H1 (cell line): ENCODE measurements around the gene TADA2B. TPM values are rescaled to one million over a fixed set of nuclear protein-coding genes. Genes with fewer than 3 reads are reported as not detected.

Experiments used
- CTCF ChIA-PET: fragments of 300-600 bp; sonication (Branson Sonifier 250); formaldehyde crosslinking; loops from one replicate; lab custom pipeline; 2021; ENCODE audit not compliant: partially characterized antibody; lab: Charles Lee
- POLR2A ChIA-PET: fragments of 300-600 bp; sonication (Branson Sonifier 250); formaldehyde crosslinking; loops from one replicate; lab custom pipeline; 2021; ENCODE audit warnings: inconsistent platforms; ENCODE audit not compliant: partially characterized antibody; lab: Charles Lee
- DNase-seq, 2 experiments: peaks; one replicate each; pipeline versions ENCODE4 v3.0.0 to v3.0.0-alpha.2; 2010 to 2022; ENCODE audit warnings: low spot score in 2 of 2, low read depth in 1 of 2, mixed read lengths in 1 of 2
- FAIRE-seq: peaks from 2 replicates; lab custom pipeline; 2011; peaks lifted over from hg19 to GRCh38; lab: Jason Lieb, UNC
- H2AFZ ChIP-seq: 2 replicates; pipeline ENCODE4 v1.8.1; 2012; ENCODE audit warnings: low read length, inconsistent platforms
- H2AK5ac ChIP-seq: 2 replicates; pipeline ENCODE4 v1.6.1; 2013; ENCODE audit warnings: low read depth, low read length
- H2BK120ac ChIP-seq: replicated peaks from 2 replicates; pipeline ENCODE3; 2013; ENCODE audit warnings: low read depth, low read length, inconsistent platforms
- H2BK12ac ChIP-seq: 2 replicates; pipeline ENCODE4 v1.6.1; 2013; ENCODE audit warnings: low read depth, low read length
- H2BK15ac ChIP-seq: 2 replicates; pipeline ENCODE4 v1.6.1; 2013; ENCODE audit warnings: low read length
- H2BK20ac ChIP-seq: 2 replicates; pipeline ENCODE4 v1.6.1; 2013; ENCODE audit warnings: low read length
- H2BK5ac ChIP-seq: 2 replicates; pipeline ENCODE4 v1.6.1; 2013; ENCODE audit warnings: low read depth, low read length
- H3K14ac ChIP-seq: 2 replicates; pipeline ENCODE4 v1.6.1; 2013; ENCODE audit warnings: inconsistent platforms; ENCODE audit not compliant: insufficient read length
- H3K18ac ChIP-seq: 2 replicates; pipeline ENCODE4 v1.6.1; 2013; ENCODE audit warnings: low read length; ENCODE audit errors: extremely low read depth
- H3K23ac ChIP-seq: 2 replicates; pipeline ENCODE4 v1.6.1; 2013; ENCODE audit warnings: inconsistent platforms; ENCODE audit not compliant: insufficient read length
- H3K23me2 ChIP-seq: 2 replicates; pipeline ENCODE4 v1.6.1; 2013; ENCODE audit warnings: low read depth, low read length
- H3K27ac ChIP-seq: 2 replicates; pipeline ENCODE4 v1.6.1; 2011; ENCODE audit warnings: low read depth, low read length, inconsistent platforms
- H3K27me3 ChIP-seq, 4 experiments: replicated peaks in 1 of 4; 1 replicate in 1 of 4; 2 replicates in 3 of 4; pipeline versions ENCODE4 v1.6.1 to v1.8.1; 2011 to 2013; ENCODE audit warnings: low read length in 3 of 4, mild to moderate bottlenecking in 3 of 4, inconsistent platforms in 2 of 4, mixed read lengths in 2 of 4, moderate library complexity in 1 of 4; ENCODE audit not compliant: control insufficient read depth in 3 of 4, insufficient read depth in 3 of 4; ENCODE audit errors: extremely low read depth in 1 of 4
- H3K36me3 ChIP-seq, 4 experiments: 2 replicates each; pipeline versions ENCODE4 v1.6.1 to v1.8.1; 2011 to 2013; ENCODE audit warnings: mild to moderate bottlenecking in 4 of 4, low read length in 3 of 4, moderate library complexity in 2 of 4, control low read depth in 1 of 4, inconsistent platforms in 1 of 4; ENCODE audit not compliant: insufficient read depth in 4 of 4, control insufficient read depth in 2 of 4
- H3K4ac ChIP-seq: replicated peaks from 2 replicates; pipeline ENCODE3; 2013; ENCODE audit warnings: low read length, low read depth, mixed read lengths, inconsistent platforms; ENCODE audit not compliant: insufficient read length
- H3K4me1 ChIP-seq, 4 experiments: replicated peaks in 1 of 4; 1 replicate in 1 of 4; 2 replicates in 3 of 4; pipeline versions ENCODE4 v1.6.1 to v1.8.1; 2011 to 2013; ENCODE audit warnings: low read length in 3 of 4, inconsistent platforms in 2 of 4, mixed read lengths in 1 of 4; ENCODE audit not compliant: insufficient read depth in 4 of 4, control insufficient read depth in 3 of 4
- H3K4me2 ChIP-seq, 2 experiments: 2 replicates each; pipeline versions ENCODE4 v1.6.1 to v1.8.1; 2011 to 2013; ENCODE audit warnings: low read depth in 2 of 2, low read length in 2 of 2, control low read depth in 1 of 2, inconsistent platforms in 1 of 2, mild to moderate bottlenecking in 1 of 2; ENCODE audit not compliant: insufficient read depth in 1 of 2
- H3K4me3 ChIP-seq, 4 experiments: fragments of 200-600, 300-600 bp in 1 of 4; sonication (generic), shearing (Covaris generic), sonication (Bioruptor Twin) in 1 of 4; 2 replicates each; pipeline versions ENCODE4 v1.5.1 to v1.8.1; 2011 to 2016; ENCODE audit warnings: low read length in 4 of 4, low read depth in 3 of 4, control low read depth in 2 of 4, inconsistent platforms in 2 of 4, mild to moderate bottlenecking in 2 of 4, mixed read lengths in 1 of 4, moderate library complexity in 1 of 4; ENCODE audit not compliant: insufficient read depth in 2 of 4; ENCODE audit errors: extremely low read depth in 1 of 4
- H3K56ac ChIP-seq: replicated peaks from 2 replicates; pipeline ENCODE3; 2013; ENCODE audit warnings: low read depth, mild to moderate bottlenecking, mixed read lengths, low read length, inconsistent platforms; ENCODE audit not compliant: insufficient read length
- H3K79me1 ChIP-seq: 2 replicates; pipeline ENCODE4 v1.6.1; 2013; ENCODE audit warnings: low read depth, low read length, control low read depth
- H3K79me2 ChIP-seq, 2 experiments: 2 replicates each; pipeline versions ENCODE4 v1.6.1 to v1.8.1; 2012 to 2013; ENCODE audit warnings: low read length in 2 of 2, mild to moderate bottlenecking in 2 of 2, inconsistent platforms in 1 of 2; ENCODE audit not compliant: insufficient read depth in 2 of 2, control insufficient read depth in 1 of 2
- H3K9ac ChIP-seq, 4 experiments: replicated peaks in 1 of 4; 1 replicate in 1 of 4; 2 replicates in 3 of 4; pipeline versions ENCODE4 v1.6.1 to v1.8.1; 2011 to 2013; ENCODE audit warnings: low read depth in 3 of 4, low read length in 3 of 4, control low read depth in 2 of 4, mild to moderate bottlenecking in 2 of 4, moderate library complexity in 2 of 4, inconsistent platforms in 1 of 4; ENCODE audit errors: extremely low read depth in 1 of 4
- H3K9me3 ChIP-seq, 2 experiments: 2 replicates each; pipeline versions ENCODE4 v1.6.1 to v1.8.1; 2012 to 2013; ENCODE audit warnings: mild to moderate bottlenecking in 2 of 2, moderate library complexity in 2 of 2, control low read depth in 1 of 2, inconsistent platforms in 1 of 2, low read depth in 1 of 2, low read length in 1 of 2, mixed read lengths in 1 of 2; ENCODE audit not compliant: insufficient read depth in 2 of 2
- H4K20me1 ChIP-seq, 2 experiments: replicated peaks in 1 of 2; 2 replicates each; pipeline versions ENCODE3 to v1.8.1; 2011 to 2013; ENCODE audit warnings: inconsistent platforms in 2 of 2, low read length in 2 of 2, mild to moderate bottlenecking in 1 of 2; ENCODE audit not compliant: insufficient read depth in 2 of 2, control insufficient read depth in 1 of 2
- H4K5ac ChIP-seq: 2 replicates; pipeline ENCODE4 v1.6.1; 2013; ENCODE audit warnings: low read length, low read depth, mixed read lengths, inconsistent platforms; ENCODE audit not compliant: insufficient read length
- H4K8ac ChIP-seq: 2 replicates; pipeline ENCODE4 v1.8.0; 2013; ENCODE audit warnings: mild to moderate bottlenecking, moderate library complexity, low read length, inconsistent platforms; ENCODE audit not compliant: insufficient read depth; ENCODE audit errors: extremely low read depth
- H4K91ac ChIP-seq: replicated peaks from 2 replicates; pipeline ENCODE3; 2013; ENCODE audit warnings: low read length, mixed read lengths, inconsistent platforms; ENCODE audit not compliant: insufficient read length
- ATF3 ChIP-seq: IDR thresholded peaks from 2 replicates; pipeline ENCODE4 v1.6.1; 2011; ENCODE audit warnings: low read depth, mild to moderate bottlenecking, low read length; ENCODE audit not compliant: insufficient read depth
- EZH2 ChIP-seq: fragments of 200-600 bp; sonication (generic); IDR thresholded peaks from 2 replicates; pipeline ENCODE4 v1.7.1; 2012; ENCODE audit warnings: low read depth, mild to moderate bottlenecking, moderate library complexity, low read length, inconsistent platforms; ENCODE audit not compliant: severe bottlenecking
- FOSL1 ChIP-seq: IDR thresholded peaks from 2 replicates; pipeline ENCODE4 v1.6.1; 2011; ENCODE audit warnings: mild to moderate bottlenecking, low read depth, low read length, moderate library complexity; ENCODE audit not compliant: insufficient read depth
- GABPA ChIP-seq: IDR thresholded peaks from 2 replicates; pipeline ENCODE4 v1.6.1; 2011; ENCODE audit warnings: mild to moderate bottlenecking, low read length, moderate library complexity, borderline replicate concordance; ENCODE audit not compliant: insufficient read depth
- KDM5A ChIP-seq: fragments of 200-600 bp; IDR thresholded peaks from 2 replicates; pipeline ENCODE4 v1.7.1; 2012; ENCODE audit warnings: mild to moderate bottlenecking, low read length, inconsistent platforms, mixed read lengths
- MAX ChIP-seq: IDR thresholded peaks from 2 replicates; pipeline ENCODE4 v1.6.1; 2012; ENCODE audit warnings: inconsistent platforms
- NANOG ChIP-seq: IDR thresholded peaks from 2 replicates; pipeline ENCODE4 v1.6.1; 2011; ENCODE audit warnings: low read length, low read depth, mild to moderate bottlenecking, inconsistent platforms; ENCODE audit not compliant: insufficient read depth, poor library complexity, severe bottlenecking
- NRF1 ChIP-seq: IDR thresholded peaks from 2 replicates; pipeline ENCODE4 v1.6.1; 2011; ENCODE audit warnings: mild to moderate bottlenecking, low read depth, low read length, improper control_type of control experiment
- RAD21 ChIP-seq, 2 experiments: IDR thresholded peaks in 1 of 2; conservative IDR thresholded peaks in 1 of 2; 2 replicates each; pipeline ENCODE4 v1.6.1; 2011; ENCODE audit warnings: low read depth in 2 of 2, low read length in 2 of 2, improper control_type of control experiment in 1 of 2, inconsistent platforms in 1 of 2, mild to moderate bottlenecking in 1 of 2, moderate library complexity in 1 of 2
- RFX5 ChIP-seq: IDR thresholded peaks from 2 replicates; pipeline ENCODE4 v1.6.1; 2011; ENCODE audit warnings: low read depth, low read length, improper control_type of control experiment, borderline replicate concordance
- SIN3A ChIP-seq, 2 experiments: IDR thresholded peaks in 1 of 2; conservative IDR thresholded peaks in 1 of 2; 2 replicates each; pipeline ENCODE4 v1.6.1; 2011 to 2012; ENCODE audit warnings: low read length in 2 of 2, improper control_type of control experiment in 1 of 2, low read depth in 1 of 2, mild to moderate bottlenecking in 1 of 2
- TEAD4 ChIP-seq: IDR thresholded peaks from 2 replicates; pipeline ENCODE4 v1.6.1; 2012; ENCODE audit warnings: low read depth, low read length, inconsistent platforms, mixed read lengths
- WGBS, 2 experiments: shearing (Covaris generic) in 1 of 2; methylation state at CpG; one replicate each; pipeline versions ENCODE4 v1.1.6 to v1.1.7; 2013 to 2015; ENCODE audit warnings: low lambda C conversion rate in 2 of 2, mixed read lengths in 2 of 2, inconsistent platforms in 1 of 2, low coverage in 1 of 2, missing lambda C conversion rate in 1 of 2; ENCODE audit not compliant: insufficient replicate concordance in 2 of 2, insufficient coverage in 1 of 2, insufficient read length in 1 of 2; ENCODE audit errors: extremely low coverage in 1 of 2, missing lambda C conversion rate in 1 of 2; 5-methylcytosine and 5-hydroxymethylcytosine counted together
- polyA plus RNA-seq, 7 experiments: library from polyadenylated mRNA; depleted of rRNA in 3 of 7; stranded (reverse) in 5 of 7; unstranded in 2 of 7; fragments of >200 nt in 5 of 7; fragments of 200-250 nt in 2 of 7; gene quantifications; 1 replicate in 5 of 7; 2 replicates in 1 of 7; 4 replicates in 1 of 7; pipeline versions ENCODE4 v1.2.1 to v1.2.3, GENCODE V29; 2011 to 2013; ENCODE audit warnings: missing spikeins in 2 of 7, mixed read lengths in 2 of 7
- total RNA-seq: library from RNA; stranded (reverse); fragmentation: NEBNext Ultra II Directional; extraction: Animal tissue kit (Norgen Biotek cat#: 25700); gene quantifications from 2 replicates; pipeline ENCODE4 v1.2.1, GENCODE V29; 2021

Gene TADA2B
- total and polyA plus RNA-seq, 2 of the 8 experiments (the other 6 are each of a cell fraction or from before 2014, with no cell fraction given), result 5.7 to 12.1 TPM

- H4K5ac ChIP-seq, result no peak overlapping the region
- H2BK5ac ChIP-seq, result no peak overlapping the region
- no peak overlapping the region for H4K91ac ChIP-seq
- 74% methylated on average over 3 of the region's 3 CpGs; no CpG with 5 or more reads in 1 of the 2 experiments for WGBS, 2 experiments
- H4K20me1 ChIP-seq, result no peaks in the 10 kb centered on the region
- H2BK120ac ChIP-seq, result no peak overlapping the region
- ChIA-PET CTCF (interaction anchor here (10.4 kb wide), 1 partner anchor 14 kb away, joined by 65 read pairs; no protein-coding TSS in a partner anchor), POLR2A (no interaction called here)
- H2BK15ac ChIP-seq, result no peak overlapping the region
- H3K23ac ChIP-seq, result no peak overlapping the region
- no peaks in the 10 kb centered on the region for H3K36me3 ChIP-seq
- no peaks in the 10 kb centered on the region for H3K79me1 ChIP-seq
- no peak overlapping the region for H3K4me3 ChIP-seq
- no peak overlapping the region for H2AK5ac ChIP-seq
- no peak overlapping the region for H2AFZ ChIP-seq
- H3K27ac ChIP-seq, result no peak overlapping the region
- no peak overlapping the region for H3K4me2 ChIP-seq
- H3K9me3 ChIP-seq, result peaks cover 5 to 6% of the 10 kb centered on the region in 2 experiments; a peak in 2 of 4 replicates
- no peak overlapping the region for H3K18ac ChIP-seq
- DNase-seq (no peak), FAIRE-seq (no peak)
- H3K4ac ChIP-seq, result no peak overlapping the region
- H3K9ac ChIP-seq, result no peak overlapping the region
- H3K23me2 ChIP-seq, result no peaks in the 10 kb centered on the region
- no peak overlapping the region for H4K8ac ChIP-seq
- H2BK12ac ChIP-seq, result no peak overlapping the region
- peaks cover 20 to 60% (median 44%) of the 10 kb centered on the region in 4 experiments for H3K27me3 ChIP-seq
- no peaks in the 10 kb centered on the region for H3K79me2 ChIP-seq
- no peak overlapping the region for H3K56ac ChIP-seq
- no peaks in the 10 kb centered on the region; a peak in 1 of 7 replicates for H3K4me1 ChIP-seq
- no peak overlapping the region for H3K14ac ChIP-seq
- no peak overlapping the region for H2BK20ac ChIP-seq
- TF ChIP-seq ATF3 (no peak), NANOG (no peak), NRF1 (no peak), KDM5A (no peak), SIN3A (conservative IDR thresholded peaks at IDR 0.05 in 1 of 2, IDR thresholded peaks at IDR 0.05 in 1 of 2; ENCODE audit: low read depth in 1 of 2, low read length in 2 of 2) (no peak), RAD21 (IDR thresholded peaks at IDR 0.05 in 1 of 2, conservative IDR thresholded peaks at IDR 0.05 in 1 of 2; ENCODE audit: low read depth in 2 of 2, low read length in 2 of 2) (no peak), FOSL1 (no peak), GABPA (no peak), EZH2 (no peak), MAX (no peak), RFX5 (no peak), TEAD4 (no peak)
Observed at GRCh38 chr4:7087036-7087435, 43.9 kb downstream of the TADA2B start.
